Choroid plexus epithelial cell (primary cell): ENCODE results near the gene CHAF1A.

Source experiments
- DNase-seq: peaks from one replicate; pipeline ENCODE4 v3.0.0-alpha.2; 2010; ENCODE audit warnings: low read depth
- H3K4me3 ChIP-seq: 2 replicates; pipeline ENCODE4 v1.5.1; 2011; ENCODE audit warnings: low read depth, mild to moderate bottlenecking, control low read depth, low read length, moderate library complexity
- CTCF ChIP-seq: conservative IDR thresholded peaks from 2 replicates; pipeline ENCODE4 v1.5.1; 2011; ENCODE audit warnings: low read depth, mild to moderate bottlenecking, control low read depth, inconsistent platforms, low read length, moderate library complexity

CHAF1A gene

GRCh38 chr19:4390567-4391305, 11.7 kb upstream of the CHAF1A start:
- H3K4me3 ChIP-seq = peak overlapping the region; percentile 17
- DNase-seq = no peak
- TF ChIP-seq CTCF = no peak

DNA sequence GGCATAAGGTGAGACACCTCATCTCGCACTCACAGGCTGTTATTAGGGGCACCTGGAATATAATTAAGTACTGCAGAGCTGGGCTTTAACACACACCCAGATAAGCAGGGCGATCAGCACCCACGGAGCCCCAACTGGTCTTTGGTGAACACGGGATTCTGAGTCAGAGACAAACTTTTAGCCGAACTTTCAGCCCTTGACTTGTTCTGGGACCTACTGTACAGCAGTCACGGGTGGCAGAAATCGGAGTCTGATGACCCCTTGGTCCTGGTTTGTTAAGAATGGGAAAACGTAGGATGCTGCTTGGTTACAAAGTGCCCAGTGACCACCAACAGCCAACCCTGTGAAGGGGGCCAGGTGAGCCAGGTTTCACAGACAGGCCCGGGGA, 11.1 kb upstream of the CHAF1A start:
- no peak for TF ChIP-seq CTCF
- peak; percentile 62 for DNase-seq
- no peak overlapping the region for H3K4me3 ChIP-seq

DNA sequence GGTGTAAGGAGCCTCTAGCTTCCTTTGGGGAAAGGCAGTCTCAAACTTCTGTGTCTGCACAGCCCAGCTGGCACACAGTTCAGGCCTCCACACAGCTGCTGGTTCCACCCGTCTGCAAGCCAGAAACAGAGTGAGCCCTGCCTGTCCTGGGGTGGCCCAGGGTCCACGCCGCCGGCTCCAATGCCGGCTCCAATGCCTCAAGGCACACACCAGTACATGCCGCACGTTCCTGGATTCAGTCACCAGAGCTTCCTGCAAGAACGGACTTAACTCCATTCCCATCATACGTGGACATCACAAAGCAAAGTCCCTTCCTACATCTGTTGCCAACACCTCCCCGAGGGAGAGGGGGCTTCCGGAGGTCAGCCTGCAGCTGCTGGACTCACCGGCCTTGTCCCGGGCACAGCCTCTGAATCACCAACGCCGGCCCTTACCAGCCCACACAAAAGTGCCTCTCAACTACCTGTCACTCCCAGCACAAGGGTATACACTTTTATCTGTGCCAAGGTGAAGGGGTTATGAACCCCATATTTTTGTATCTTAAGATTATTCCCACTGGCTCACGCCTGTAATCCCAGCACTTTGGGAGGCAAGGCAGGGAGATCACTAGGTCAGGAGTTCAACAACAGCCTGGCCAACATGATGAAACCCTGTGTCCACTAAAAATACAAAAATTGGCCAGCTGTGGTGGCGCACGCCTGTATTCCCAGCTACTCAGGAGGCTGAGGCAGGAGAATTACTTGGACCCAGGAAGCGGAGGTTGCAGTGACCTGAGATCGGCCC, 10.5 kb upstream of the CHAF1A start:
- no peak for TF ChIP-seq CTCF
- DNase-seq = peak; percentile 76
- H3K4me3 ChIP-seq = peak overlapping the region; percentile 2

DNA sequence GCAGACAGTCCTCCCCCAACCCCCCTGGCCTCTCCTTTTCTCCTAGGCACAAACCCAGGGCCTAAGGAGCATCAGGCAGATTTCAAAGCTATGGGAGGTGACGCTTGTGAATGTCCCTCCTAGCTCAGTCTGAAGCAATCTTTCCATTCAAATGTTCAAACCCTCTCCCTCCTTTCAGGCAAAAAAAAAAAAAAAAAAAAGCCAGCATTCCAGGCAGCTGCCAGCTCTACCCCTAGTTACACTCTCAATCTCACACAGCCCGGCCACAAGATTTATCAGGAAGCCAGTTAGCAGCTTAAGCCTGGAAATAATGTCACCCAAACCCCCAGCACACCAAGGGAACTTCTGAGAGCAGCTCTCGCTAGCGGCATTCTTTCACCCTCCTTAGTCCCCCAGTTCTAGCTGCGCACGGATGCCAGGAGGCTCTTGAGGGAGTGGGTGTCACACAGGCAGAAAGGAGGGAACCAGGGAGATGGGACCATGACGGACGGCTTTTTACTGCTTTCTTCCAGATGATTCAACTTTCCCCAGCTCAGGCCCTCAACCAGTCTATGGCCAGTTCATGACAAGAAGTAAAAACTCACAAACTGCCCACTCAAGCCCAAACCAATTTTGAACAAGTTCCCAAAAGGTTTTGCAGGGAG, 8.4 kb upstream of the CHAF1A start:
- DNase-seq = no peak
- no peak overlapping the region for H3K4me3 ChIP-seq
- no peak for TF ChIP-seq CTCF

- H3K4me3 ChIP-seq = no peak overlapping the region
- DNase-seq = no peak
- no peak for TF ChIP-seq CTCF
These were observed 5.3 kb upstream of the CHAF1A start for GRCh38 chr19:4396949-4397783.

DNA sequence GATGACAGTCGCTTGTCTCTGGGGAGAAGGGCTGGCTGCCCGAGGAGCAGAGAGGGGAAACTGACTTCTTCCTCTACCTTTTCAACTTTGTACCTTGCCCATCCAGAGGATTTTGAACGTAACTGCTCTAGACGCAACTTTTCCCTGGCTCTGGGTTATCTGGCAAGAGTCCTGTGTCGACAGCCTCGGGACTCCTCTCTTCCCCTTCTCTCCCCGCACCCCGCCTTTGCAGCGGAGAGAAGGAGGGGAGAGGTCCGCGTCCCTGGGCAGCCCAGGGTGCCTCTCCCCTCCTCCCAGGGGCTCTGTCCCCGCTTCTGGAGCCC, 2.7 kb upstream of the CHAF1A start:
- no peak for TF ChIP-seq CTCF
- DNase-seq = no peak
- peak overlapping the region; percentile 91 for H3K4me3 ChIP-seq
